Astrocyte (in vitro differentiated cells and primary cell): ENCODE data around the gene NTM. TPM values are rescaled to one million over a fixed set of nuclear protein-coding genes. Genes with fewer than 3 reads are reported as not detected.
A peak's percentile ranks its signal among the peaks of the same experiment; 100 is the strongest.

Source experiments
- DNase-seq: peaks from one replicate; pipeline ENCODE4 v3.0.0-alpha.2; 2010; ENCODE audit warnings: low read depth
- FAIRE-seq: peaks from 2 replicates; lab custom pipeline; 2011; peaks lifted over from hg19 to GRCh38; lab: Jason Lieb, UNC
- H2AFZ ChIP-seq: 2 replicates; pipeline ENCODE4 v1.6.0; 2012; ENCODE audit warnings: low read depth, low read length, inconsistent platforms
- H3K27ac ChIP-seq: 2 replicates; pipeline ENCODE4 v1.5.1; 2011; ENCODE audit warnings: low read depth, low read length, inconsistent platforms
- H3K27me3 ChIP-seq: 2 replicates; pipeline ENCODE4 v1.6.0; 2011; ENCODE audit warnings: low read length, inconsistent platforms; ENCODE audit not compliant: insufficient read depth
- H3K36me3 ChIP-seq: 2 replicates; pipeline ENCODE4 v1.5.1; 2011; ENCODE audit warnings: low read length, inconsistent platforms; ENCODE audit not compliant: insufficient read depth
- H3K4me1 ChIP-seq: 2 replicates; pipeline ENCODE4 v1.5.1; 2011; ENCODE audit warnings: low read length, inconsistent platforms; ENCODE audit not compliant: insufficient read depth
- H3K4me2 ChIP-seq: 2 replicates; pipeline ENCODE4 v1.6.0; 2012; ENCODE audit warnings: low read length, inconsistent platforms
- H3K4me3 ChIP-seq: 2 replicates; pipeline ENCODE4 v1.5.1; 2011; ENCODE audit warnings: low read depth, mild to moderate bottlenecking, low read length, inconsistent platforms; ENCODE audit not compliant: insufficient read depth
- H3K79me2 ChIP-seq: 2 replicates; pipeline ENCODE4 v1.6.0; 2012; ENCODE audit warnings: mild to moderate bottlenecking, low read length, inconsistent platforms; ENCODE audit not compliant: insufficient read depth
- H3K9ac ChIP-seq: 2 replicates; pipeline ENCODE4 v1.6.0; 2012; ENCODE audit warnings: mild to moderate bottlenecking, low read length, inconsistent platforms
- H3K9me3 ChIP-seq: 2 replicates; pipeline ENCODE4 v1.5.1; 2012; ENCODE audit warnings: low read depth, mild to moderate bottlenecking, low read length, inconsistent platforms; ENCODE audit not compliant: insufficient read depth
- H4K20me1 ChIP-seq: 2 replicates; pipeline ENCODE4 v1.6.0; 2012; ENCODE audit warnings: low read length, inconsistent platforms; ENCODE audit not compliant: insufficient read depth
- H3K27ac Mint-ChIP-seq: one replicate; pipeline ENCODE4 v1.8.0; 2021; ENCODE audit warnings: mild to moderate bottlenecking, mixed read lengths; ENCODE audit not compliant: unreplicated experiment
- H3K27me3 Mint-ChIP-seq: one replicate; pipeline ENCODE4 v1.8.0; 2021; ENCODE audit warnings: low read depth, mixed read lengths; ENCODE audit not compliant: unreplicated experiment
- H3K36me3 Mint-ChIP-seq: one replicate; pipeline ENCODE4 v1.8.0; 2021; ENCODE audit warnings: low read depth, mixed read lengths; ENCODE audit not compliant: unreplicated experiment
- H3K4me1 Mint-ChIP-seq: one replicate; pipeline ENCODE4 v1.8.0; 2021; ENCODE audit warnings: low read depth, mixed read lengths; ENCODE audit not compliant: unreplicated experiment
- H3K4me3 Mint-ChIP-seq: one replicate; pipeline ENCODE4 v1.8.0; 2021; ENCODE audit warnings: mild to moderate bottlenecking, moderate library complexity, mixed read lengths; ENCODE audit not compliant: unreplicated experiment
- H3K9me3 Mint-ChIP-seq: one replicate; pipeline ENCODE4 v1.8.0; 2021; ENCODE audit warnings: mild to moderate bottlenecking, mixed read lengths; ENCODE audit not compliant: unreplicated experiment
- EZH2 ChIP-seq: IDR thresholded peaks from 2 replicates; pipeline ENCODE4 v1.6.1; 2012; ENCODE audit warnings: mild to moderate bottlenecking, low read length, inconsistent platforms; ENCODE audit not compliant: insufficient read depth
- total RNA-seq: library from RNA; stranded (reverse); gene quantifications from 2 replicates; pipeline ENCODE4 v1.2.1, GENCODE V29; 2021
- TF ChIP-seq, protein P1 (sequence below): IDR thresholded peaks from 2 replicates; pipeline ENCODE4 v1.5.1; 2011; ENCODE audit warnings: low read depth, mild to moderate bottlenecking, inconsistent platforms, low read length, moderate library complexity; ENCODE audit not compliant: insufficient read depth

The NTM gene
- total RNA-seq, 1 donor from 2014 or later = 98.2 TPM

DNA sequence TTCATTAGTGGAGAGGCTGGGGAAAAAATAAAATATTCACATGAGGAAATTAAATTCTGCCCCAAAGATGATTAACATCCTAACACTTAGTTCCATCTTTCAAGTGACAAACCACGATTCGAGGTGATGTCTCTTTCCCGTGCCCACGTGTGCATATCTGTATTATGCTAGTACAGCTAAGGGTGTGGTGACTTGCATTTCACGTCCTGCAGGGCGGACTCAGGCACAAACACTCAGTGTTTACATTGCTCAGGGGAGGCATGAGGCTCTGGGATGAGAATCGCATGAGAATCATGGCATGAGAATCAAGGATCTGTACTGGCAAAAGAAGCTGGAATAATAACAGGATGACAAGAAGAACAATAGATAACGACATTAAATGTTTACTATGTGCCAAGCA, 179.4 kb downstream of the NTM start:
- Histone ChIP-seq H3K36me3 (no peaks in the 10 kb centered on the region), H3K9me3 (no peaks in the 10 kb centered on the region), H3K27ac (no peak overlapping the region), H3K4me3 (no peak overlapping the region), H3K27me3 (peaks cover 8% of the 10 kb centered on the region), H3K4me1 (peaks cover 6% of the 10 kb centered on the region), H3K79me2 (no peaks in the 10 kb centered on the region), H3K4me2 (no peak overlapping the region), H2AFZ (no peak overlapping the region), H3K9ac (no peak overlapping the region), H4K20me1 (no peaks in the 10 kb centered on the region)
- Mint-ChIP-seq H3K9me3 (peaks cover 2% of the 10 kb centered on the region), H3K36me3 (no peaks in the 10 kb centered on the region), H3K27me3 (peaks cover 50% of the 10 kb centered on the region), H3K4me3 (no peak overlapping the region), H3K4me1 (no peaks in the 10 kb centered on the region), H3K27ac (no peak overlapping the region)
- DNase-seq = no peak
- no peak for FAIRE-seq
- TF ChIP-seq EZH2 = no peak
- TF ChIP-seq, protein P1, sequence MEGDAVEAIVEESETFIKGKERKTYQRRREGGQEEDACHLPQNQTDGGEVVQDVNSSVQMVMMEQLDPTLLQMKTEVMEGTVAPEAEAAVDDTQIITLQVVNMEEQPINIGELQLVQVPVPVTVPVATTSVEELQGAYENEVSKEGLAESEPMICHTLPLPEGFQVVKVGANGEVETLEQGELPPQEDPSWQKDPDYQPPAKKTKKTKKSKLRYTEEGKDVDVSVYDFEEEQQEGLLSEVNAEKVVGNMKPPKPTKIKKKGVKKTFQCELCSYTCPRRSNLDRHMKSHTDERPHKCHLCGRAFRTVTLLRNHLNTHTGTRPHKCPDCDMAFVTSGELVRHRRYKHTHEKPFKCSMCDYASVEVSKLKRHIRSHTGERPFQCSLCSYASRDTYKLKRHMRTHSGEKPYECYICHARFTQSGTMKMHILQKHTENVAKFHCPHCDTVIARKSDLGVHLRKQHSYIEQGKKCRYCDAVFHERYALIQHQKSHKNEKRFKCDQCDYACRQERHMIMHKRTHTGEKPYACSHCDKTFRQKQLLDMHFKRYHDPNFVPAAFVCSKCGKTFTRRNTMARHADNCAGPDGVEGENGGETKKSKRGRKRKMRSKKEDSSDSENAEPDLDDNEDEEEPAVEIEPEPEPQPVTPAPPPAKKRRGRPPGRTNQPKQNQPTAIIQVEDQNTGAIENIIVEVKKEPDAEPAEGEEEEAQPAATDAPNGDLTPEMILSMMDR = no peak

DNA sequence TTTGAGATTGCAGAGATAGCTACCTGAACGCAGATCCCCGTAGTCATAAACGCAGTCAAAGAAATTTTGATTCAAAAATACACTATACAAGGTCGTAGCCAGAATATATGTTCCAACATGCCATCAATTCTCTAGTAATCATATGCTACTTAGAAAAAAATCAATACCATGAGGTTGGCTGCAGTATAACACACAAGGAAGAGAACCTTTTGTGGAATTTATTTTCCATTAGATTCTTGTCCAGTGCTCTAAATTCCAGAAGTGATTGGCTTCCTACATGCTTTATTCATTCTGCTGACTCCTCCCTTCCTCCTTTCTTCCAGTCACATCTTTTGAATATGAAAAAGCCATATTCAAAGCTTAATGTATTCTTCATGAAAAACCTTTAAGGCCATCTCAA, 189.9 kb downstream of the NTM start:
- H3K27ac ChIP-seq = no peak overlapping the region
- TF ChIP-seq, protein P1 = no peak
- no peak for TF ChIP-seq EZH2
- H4K20me1 ChIP-seq = no peaks in the 10 kb centered on the region
- no peak overlapping the region for H3K4me2 ChIP-seq
- Mint-ChIP-seq H3K36me3 (peaks cover 1% of the 10 kb centered on the region), H3K9me3 (no peaks in the 10 kb centered on the region), H3K27me3 (peaks cover 7% of the 10 kb centered on the region), H3K4me1 (peaks cover 21% of the 10 kb centered on the region), H3K27ac (no peak overlapping the region), H3K4me3 (no peak overlapping the region)
- no peaks in the 10 kb centered on the region for H3K9me3 ChIP-seq
- H3K27me3 ChIP-seq = peaks cover 2% of the 10 kb centered on the region
- no peaks in the 10 kb centered on the region for H3K4me1 ChIP-seq
- H3K9ac ChIP-seq = no peak overlapping the region
- no peak overlapping the region for H3K4me3 ChIP-seq
- DNase-seq (no peak), FAIRE-seq (no peak)
- H3K79me2 ChIP-seq = no peaks in the 10 kb centered on the region
- no peak overlapping the region for H2AFZ ChIP-seq
- no peaks in the 10 kb centered on the region for H3K36me3 ChIP-seq

DNA sequence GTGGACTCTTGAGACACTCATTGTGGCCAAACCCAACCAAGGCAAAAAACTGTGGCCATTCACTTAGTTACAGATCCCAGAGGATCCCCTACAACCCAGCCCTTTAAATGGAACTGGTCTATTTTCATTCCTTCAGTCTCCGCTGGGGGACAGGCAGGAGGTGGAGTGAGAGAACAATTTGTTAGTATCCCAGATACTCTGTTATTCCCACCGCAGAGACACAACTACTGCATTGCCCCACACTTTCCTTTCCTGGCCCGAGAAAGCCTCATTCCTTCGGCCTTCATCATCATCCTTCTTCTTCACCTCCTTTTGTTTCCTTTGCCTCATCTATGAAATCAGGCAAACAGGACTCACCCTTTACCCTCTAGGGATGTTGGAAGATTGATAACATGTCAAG, 191.1 kb downstream of the NTM start:
- TF ChIP-seq EZH2 = no peak
- TF ChIP-seq, protein P1 = no peak
- Histone ChIP-seq H3K4me1 (no peaks in the 10 kb centered on the region), H4K20me1 (no peaks in the 10 kb centered on the region), H3K4me3 (no peak overlapping the region), H3K27me3 (no peaks in the 10 kb centered on the region), H3K4me2 (no peak overlapping the region), H3K9ac (no peak overlapping the region), H3K36me3 (no peaks in the 10 kb centered on the region), H3K9me3 (no peaks in the 10 kb centered on the region), H3K27ac (no peak overlapping the region), H2AFZ (no peak overlapping the region), H3K79me2 (no peaks in the 10 kb centered on the region)
- FAIRE-seq (no peak), DNase-seq (peak; percentile 14)
- Mint-ChIP-seq H3K4me3 (no peak overlapping the region), H3K27me3 (peaks cover 12% of the 10 kb centered on the region), H3K27ac (peak overlapping the region; percentile 64), H3K36me3 (peaks cover 1% of the 10 kb centered on the region), H3K4me1 (peaks cover 21% of the 10 kb centered on the region), H3K9me3 (no peaks in the 10 kb centered on the region)
